Measurements from ENCODE around the gene AKAP10. TPM values are rescaled to one million over a fixed set of nuclear protein-coding genes. Genes with fewer than 3 reads are reported as not detected.
"Not testable (repeated sequence)": the region's sequence is repeated elsewhere in the genome, so short reads cannot be mapped to it uniquely, and the experiment has no call there.

Gene AKAP10
- total RNA-seq, 4 donors from 2014 or later = 21.9 to 39.1 (median 30.3) TPM

- DNase-seq (ENCODE audit: low spot score) (no peak), ATAC-seq (ENCODE audit: low FRiP score) (no peak)
- TF ChIP-seq CTCF (IDR thresholded peaks at IDR 0.05) = no peak
Measured at GRCh38 chr17:19978209-19978802, 678 bp upstream of the AKAP10 start.

GRCh38 chr17:19975601-19976000, 2.0 kb downstream of the AKAP10 start:
- no peak for DNase-seq (ENCODE audit: low spot score)
- TF ChIP-seq CTCF (IDR thresholded peaks at IDR 0.05) = no peak
- ATAC-seq (ENCODE audit: low FRiP score) = no peak

GRCh38 chr17:19973156-19973555, 4.5 kb downstream of the AKAP10 start:
- no peak for TF ChIP-seq CTCF (IDR thresholded peaks at IDR 0.05)
- no peak for DNase-seq (ENCODE audit: low spot score)
- no peak for ATAC-seq (ENCODE audit: low FRiP score)

- ATAC-seq (ENCODE audit: low FRiP score); DNase-seq (ENCODE audit: low spot score): not testable (repeated sequence)
Measured at GRCh38 chr17:19962954-19963353, 14.7 kb downstream of the AKAP10 start.

GRCh38 chr17:19958023-19958422, 19.6 kb downstream of the AKAP10 start:
- no peak for TF ChIP-seq CTCF (IDR thresholded peaks at IDR 0.05)
- DNase-seq (ENCODE audit: low spot score) = no peak
- ATAC-seq (ENCODE audit: low FRiP score) = no peak

- TF ChIP-seq CTCF (IDR thresholded peaks at IDR 0.05) = no peak
- ATAC-seq (ENCODE audit: low FRiP score) (no peak), DNase-seq (ENCODE audit: low spot score) (no peak)
Measured at GRCh38 chr17:19955099-19955498, 22.5 kb downstream of the AKAP10 start.

- not testable (repeated sequence) for DNase-seq (ENCODE audit: low spot score); ATAC-seq (ENCODE audit: low FRiP score)
Measured at GRCh38 chr17:19951411-19951810, 26.2 kb downstream of the AKAP10 start.

- not testable (repeated sequence) for DNase-seq (ENCODE audit: low spot score); ATAC-seq (ENCODE audit: low FRiP score)
Measured at GRCh38 chr17:19950624-19951195, 26.9 kb downstream of the AKAP10 start.
